ENCODE data around the gene HSPD1.

GRCh38 chr2:197453914-197454398, 45.7 kb downstream of the HSPD1 start:
- TF ChIP-seq CTCF (IDR thresholded peaks at IDR 0.05) (no peak), POLR2A (IDR thresholded peaks at IDR 0.05) (no peak)
